HG02623 (cell line): ENCODE data around the gene KIF16B.

ENCODE experiments used
- ATAC-seq: cut with Tn5 transposase; IDR thresholded peaks from one replicate; pipeline ENCODE4 v1.9.1; 2021; ENCODE audit warnings: moderate library complexity; ENCODE audit not compliant: unreplicated experiment

The KIF16B gene

GRCh38 chr20:16556301-16556700 lies 16.9 kb downstream of the KIF16B start:
- ATAC-seq, result no peak

DNA sequence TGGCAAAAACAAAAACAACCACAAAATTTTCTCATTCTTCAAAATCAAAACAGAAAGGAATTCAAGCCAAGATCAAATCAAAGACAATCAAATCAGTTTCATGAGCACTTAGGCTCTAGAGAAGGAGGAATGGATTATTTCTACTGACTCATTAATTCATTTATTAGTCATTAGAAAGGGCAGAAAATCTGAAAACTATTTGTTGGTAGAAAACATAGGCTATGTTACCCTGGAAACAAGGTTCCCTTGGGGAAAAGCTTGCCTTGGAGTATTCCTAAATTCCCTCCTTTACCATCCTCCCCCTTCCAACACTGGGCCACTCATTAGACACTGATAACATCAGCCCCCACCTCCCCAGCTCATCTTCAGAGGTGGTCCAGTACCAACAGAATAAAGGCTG lies 17.5 kb downstream of the KIF16B start:
- ATAC-seq, result no peak

DNA sequence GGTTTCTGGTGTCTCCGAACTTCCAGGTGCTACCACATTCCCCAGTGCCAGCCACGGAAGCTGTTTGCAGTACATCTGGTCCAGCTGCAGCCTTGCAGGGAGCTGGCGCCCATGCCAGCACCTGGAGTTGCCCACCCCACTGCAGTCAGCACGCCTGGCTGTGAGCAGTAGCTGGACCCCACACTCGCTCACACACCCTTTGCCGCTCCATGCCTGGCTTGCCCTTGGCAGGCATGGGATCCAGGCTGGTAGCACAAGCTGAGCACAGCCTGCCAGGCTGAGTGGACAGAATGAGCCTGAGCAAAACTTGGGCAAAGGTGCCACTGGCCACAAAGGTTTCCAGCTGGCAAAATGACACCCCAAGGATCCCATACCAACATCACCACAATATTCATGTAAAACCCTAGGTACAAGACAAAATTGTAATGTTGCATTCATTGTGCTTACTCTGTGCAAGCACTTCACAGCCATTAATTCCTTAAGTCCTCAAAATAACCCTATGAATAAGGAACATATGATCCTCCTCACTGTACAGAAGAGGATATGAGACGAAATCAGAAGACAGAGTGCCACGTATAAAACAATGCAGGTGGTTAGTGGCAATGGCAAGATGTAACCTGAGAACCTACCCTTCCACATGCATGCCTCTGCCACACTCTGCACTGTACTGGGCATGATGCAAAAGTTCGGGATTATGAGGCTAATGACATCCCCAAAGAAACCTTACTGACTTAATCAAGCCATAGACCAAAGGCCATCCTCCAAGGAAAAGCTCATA lies 18.3 kb downstream of the KIF16B start:
- no peak for ATAC-seq

DNA sequence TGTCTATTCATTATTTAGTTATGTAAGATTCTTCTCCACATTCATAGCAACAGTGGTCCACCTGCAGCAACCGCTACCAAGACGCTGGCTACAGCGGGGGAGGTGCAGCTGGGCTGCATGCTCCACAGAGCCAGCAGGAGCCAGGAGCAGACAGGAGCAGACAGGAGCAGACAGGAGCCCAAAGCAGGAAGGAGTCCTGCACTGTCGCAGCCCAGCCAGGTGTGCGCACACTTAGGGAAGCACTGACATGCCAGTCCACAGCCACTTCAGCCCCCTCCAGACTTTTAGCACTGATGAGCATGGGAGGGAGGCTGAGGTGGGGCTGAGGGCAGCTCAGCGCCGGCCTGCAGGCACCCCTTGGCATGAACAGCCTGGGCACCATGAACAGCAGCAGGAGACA lies 19.6 kb downstream of the KIF16B start:
- ATAC-seq, result no peak

DNA sequence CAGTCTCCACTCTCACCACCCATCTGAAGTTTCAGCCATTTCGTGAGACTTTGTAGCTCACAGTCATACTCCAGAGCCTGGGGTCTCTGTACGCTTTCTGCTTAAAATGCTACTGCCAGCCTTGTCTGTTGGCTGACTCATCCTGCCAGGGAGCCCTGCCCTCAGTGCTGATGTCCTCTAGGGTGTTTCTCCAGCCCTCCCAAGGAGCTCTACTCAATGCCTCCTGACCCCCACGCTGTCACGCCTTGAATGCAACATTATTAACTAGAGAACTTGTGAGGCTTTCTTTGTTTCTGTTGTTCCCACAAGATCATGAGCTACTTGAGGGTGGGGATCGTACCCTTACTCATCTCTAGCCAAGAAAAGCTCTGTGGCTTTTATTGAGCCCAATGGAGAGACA lies 20.1 kb downstream of the KIF16B start:
- no peak for ATAC-seq

GRCh38 chr20:16552015-16552414 lies 21.2 kb downstream of the KIF16B start:
- ATAC-seq, result no peak

- no peak for ATAC-seq
Measured at GRCh38 chr20:16551607-16552006, 21.6 kb downstream of the KIF16B start.

GRCh38 chr20:16548068-16548672 lies 25.1 kb downstream of the KIF16B start:
- no peak for ATAC-seq

DNA sequence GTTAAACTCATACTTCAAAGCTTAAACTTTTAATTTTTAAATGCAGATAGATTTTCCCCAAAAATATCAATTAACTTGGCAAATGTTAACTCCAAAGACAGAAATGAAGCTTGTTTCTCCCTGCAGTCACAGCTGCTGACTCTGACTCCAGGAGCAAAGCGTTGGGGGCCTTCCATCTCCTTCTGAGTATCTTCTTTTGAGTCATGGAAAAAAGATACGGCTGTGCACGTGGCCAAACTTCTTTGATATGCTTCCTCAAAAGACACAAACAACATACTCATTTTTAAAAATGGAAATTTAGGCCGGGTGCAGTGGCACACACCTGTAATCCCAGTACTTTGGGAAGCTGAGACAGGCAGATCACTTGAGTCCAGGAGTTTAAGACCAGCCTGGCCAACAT lies 28.3 kb downstream of the KIF16B start:
- ATAC-seq, result no peak

DNA sequence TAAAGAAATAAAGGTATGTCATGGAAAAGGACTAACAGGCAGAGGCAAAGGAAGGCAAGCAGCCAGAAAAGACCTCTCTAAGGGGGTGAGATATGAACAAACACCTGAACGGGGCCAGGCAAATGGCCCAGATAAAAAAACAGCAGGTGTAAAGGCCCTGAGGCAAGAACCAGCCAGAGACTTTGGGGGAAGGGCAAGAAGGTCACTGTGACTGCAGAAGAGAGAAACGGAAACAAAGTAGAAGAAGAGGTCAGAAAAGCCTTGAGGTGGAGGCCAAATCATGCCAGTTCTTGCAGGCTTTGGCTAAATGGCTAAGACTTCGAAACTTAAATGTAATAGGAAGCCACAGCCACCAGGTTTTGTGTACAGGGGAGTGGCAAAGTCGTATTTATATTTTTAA lies 30.8 kb downstream of the KIF16B start:
- ATAC-seq, result no peak

DNA sequence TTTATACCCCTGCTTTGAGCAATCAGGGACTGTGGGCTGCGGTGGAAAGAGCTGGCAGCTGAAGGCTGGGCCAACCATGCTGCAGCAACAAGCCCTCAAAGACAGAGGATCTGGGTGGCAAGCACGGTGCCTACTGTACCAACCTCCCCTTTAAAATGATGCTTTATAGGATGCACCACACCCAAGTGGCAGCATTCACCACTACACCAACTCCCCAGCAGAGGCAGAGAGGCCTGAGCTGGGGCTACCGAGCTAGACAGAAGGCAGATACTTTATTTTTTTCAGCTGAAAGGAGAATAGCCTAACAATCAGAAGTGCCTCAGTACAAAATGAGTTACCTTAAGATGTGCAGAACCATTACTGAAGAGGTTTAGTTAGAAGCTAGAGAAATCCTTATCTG lies 31.4 kb downstream of the KIF16B start:
- ATAC-seq, result no peak

GRCh38 chr20:16541226-16541625 lies 32.0 kb downstream of the KIF16B start:
- no peak for ATAC-seq

DNA sequence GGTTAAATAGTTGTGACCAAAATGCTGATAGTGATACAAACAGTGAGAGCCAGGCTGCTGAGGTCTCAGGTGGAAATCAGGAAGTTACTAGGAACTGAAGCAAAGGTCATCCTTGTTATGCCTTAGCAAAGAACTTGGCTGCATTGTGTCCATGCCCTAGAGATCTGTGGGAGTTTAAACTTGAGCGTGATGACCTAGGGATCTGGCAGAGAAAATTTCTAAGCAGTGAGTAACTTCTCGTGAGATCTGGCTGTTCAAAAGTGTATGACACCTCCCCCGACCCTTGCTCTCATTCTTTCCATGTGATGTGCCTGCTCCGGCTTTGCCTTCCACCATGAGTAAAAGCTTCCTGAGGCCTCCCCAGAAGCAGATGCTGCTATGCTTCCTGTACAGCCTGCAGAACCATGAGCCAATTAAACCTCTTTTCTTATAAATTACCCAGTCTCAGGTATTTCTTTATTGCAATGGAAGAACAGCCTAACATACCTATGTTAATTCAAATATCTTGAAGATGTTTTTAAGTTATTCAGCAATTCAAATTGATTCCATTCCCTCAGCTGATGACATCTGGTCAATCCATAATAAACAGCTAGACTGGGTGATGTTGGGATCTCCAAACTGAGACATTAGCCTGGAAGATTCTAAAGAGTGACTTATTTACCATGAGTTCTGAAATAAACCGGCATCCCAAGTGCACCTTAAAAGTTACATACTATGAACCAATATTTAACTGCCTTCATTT lies 33.8 kb downstream of the KIF16B start:
- no peak for ATAC-seq

DNA sequence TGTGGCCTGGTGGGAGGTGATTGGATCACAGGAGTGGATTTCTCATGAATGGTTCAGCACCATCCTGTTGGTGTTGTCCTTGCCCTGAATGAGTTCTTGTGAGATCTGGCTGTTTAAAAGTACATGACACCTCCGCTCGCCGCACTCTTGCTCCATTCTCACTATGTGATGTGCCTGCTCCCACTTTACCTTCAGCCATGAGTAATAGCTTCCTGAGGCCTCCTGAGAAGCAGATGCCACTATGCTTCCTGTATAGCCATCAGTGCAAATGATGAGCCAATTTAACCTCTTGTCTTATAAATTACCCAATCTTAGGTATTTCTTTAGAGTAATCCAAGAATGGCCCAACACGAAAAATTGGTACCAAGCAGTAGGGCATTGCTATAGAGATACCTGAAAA lies 34.5 kb downstream of the KIF16B start:
- ATAC-seq, result no peak

GRCh38 chr20:16537918-16538317 lies 35.3 kb downstream of the KIF16B start:
- no peak for ATAC-seq

DNA sequence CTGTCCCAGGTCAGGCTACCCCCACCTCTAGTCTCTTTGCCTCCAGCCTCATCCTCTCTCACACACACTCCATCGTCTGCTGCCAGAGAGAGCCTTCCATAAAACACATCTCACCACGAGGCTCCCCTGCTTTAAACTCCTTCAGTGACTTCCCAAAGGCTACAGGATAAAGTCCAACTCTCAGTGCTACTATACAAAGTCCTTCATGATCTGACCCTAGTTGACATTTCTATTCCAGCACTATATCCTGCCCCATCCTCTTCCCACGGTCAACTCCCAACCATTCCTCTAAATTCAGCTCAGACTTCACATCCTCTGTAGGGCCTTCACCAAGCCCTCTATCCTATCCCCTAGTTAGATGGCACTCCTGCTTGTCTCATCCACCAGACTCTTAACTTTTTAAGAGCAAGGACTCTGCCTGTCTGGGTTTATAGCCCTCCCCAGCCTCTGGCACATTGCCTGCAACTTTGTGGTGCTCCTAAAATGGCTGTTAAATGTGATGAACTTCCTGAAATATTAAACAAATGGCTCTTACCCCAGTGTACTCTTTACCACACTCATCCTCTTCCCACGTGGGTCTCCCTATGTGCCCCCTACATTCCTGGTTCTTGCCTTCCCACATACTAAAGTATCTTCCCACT lies 36.1 kb downstream of the KIF16B start:
- no peak for ATAC-seq

DNA sequence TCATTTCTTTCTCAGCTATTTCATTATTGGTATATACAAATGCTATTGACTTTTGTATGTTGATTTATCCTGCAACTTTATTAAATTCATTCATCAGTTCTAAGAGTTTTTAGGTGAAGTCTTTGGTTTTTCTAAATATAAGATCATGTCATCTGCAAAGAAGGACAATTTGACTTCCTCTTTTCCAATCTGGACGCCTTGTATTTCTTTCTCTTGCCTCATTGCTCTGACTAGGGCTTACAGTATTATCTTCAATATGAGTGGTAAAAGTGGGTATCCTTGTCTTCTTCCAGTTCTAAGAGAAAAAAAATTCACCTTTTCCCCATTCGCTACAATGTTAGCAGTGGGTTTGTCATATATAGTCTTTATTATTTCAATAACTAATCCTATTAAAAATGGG lies 38.0 kb downstream of the KIF16B start:
- ATAC-seq, result no peak

DNA sequence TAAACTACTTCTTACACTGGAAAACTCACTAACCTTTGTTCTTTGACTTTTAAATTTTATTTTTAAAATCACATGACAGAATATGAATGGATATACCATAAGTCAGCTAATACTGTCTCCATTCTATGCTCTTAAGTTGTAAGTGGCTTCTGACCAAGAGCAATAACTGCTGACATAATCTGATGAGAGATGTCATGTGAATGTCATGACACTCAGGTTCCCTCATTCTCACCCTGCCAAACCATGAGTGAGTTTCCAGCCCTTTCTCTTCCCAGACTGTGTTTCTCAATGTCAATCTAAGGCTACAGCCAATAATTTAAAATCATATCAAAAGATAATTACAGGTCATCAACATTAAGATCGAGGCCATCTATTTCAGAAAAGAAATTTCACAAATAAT lies 39.7 kb downstream of the KIF16B start:
- no peak for ATAC-seq

DNA sequence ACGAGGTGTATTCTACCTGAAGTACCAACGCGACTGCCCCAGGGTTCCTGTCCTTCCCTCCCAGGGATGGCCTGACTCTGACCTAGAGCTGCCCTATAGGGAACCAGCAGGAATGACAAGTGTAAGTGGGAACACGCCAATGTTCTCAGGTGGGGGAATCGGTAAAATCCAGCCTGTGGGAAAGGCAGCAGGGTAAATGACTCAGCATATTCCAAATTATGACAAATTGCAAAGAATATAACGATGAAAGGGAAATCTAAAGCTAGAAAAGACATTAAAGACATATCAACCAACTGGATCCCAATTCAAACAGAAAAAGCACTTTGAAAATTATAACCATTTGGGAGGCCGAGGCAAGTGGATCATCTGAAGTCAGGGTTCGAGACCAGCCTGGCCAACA lies 41.8 kb downstream of the KIF16B start:
- no peak for ATAC-seq

DNA sequence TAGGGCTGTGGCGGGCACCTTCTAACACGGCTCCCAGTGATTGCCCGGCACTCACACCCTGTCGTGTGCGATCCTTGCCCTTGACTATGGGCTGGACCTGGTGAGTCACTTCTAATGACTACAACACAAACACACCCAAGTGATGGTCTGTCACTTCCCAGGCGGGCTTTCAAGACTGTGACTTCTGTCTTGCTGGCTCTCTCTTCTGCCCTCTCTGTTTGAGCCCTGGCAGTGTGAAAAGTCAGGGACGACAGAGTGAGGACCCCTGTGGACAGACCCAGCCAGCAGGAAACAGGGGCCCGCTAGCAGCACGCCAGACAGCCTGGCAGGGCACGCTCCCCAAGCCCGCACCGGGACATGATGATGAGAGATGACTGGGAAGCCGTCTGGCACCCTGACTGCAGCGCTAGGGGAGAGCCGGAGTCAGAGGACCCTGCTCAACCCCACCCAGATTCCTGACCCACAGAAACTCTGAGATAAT lies 43.0 kb downstream of the KIF16B start:
- ATAC-seq, result no peak

- ATAC-seq, result no peak
Measured at GRCh38 chr20:16528078-16528477, 45.2 kb downstream of the KIF16B start.

GRCh38 chr20:16527438-16527837 lies 45.8 kb downstream of the KIF16B start:
- ATAC-seq, result no peak
